Osteoblast (primary cell): Measurements from ENCODE around the gene C16orf96. TPM values are rescaled to one million over a fixed set of nuclear protein-coding genes. Genes with fewer than 3 reads are reported as not detected.

Experiments
- DNase-seq: peaks from one replicate; pipeline ENCODE4 v3.0.0; 2011; ENCODE audit warnings: low spot score, mixed read lengths; ENCODE audit not compliant: insufficient read length; ENCODE audit errors: missing footprints
- H2AFZ ChIP-seq: 2 replicates; pipeline ENCODE4 v1.6.0; 2011; ENCODE audit warnings: mild to moderate bottlenecking, low read length
- H3K27ac ChIP-seq: 2 replicates; pipeline ENCODE4 v1.5.1; 2011; ENCODE audit warnings: mild to moderate bottlenecking, low read depth, low read length, moderate library complexity
- H3K27me3 ChIP-seq: 2 replicates; pipeline ENCODE4 v1.6.0; 2012; ENCODE audit warnings: mild to moderate bottlenecking, control low read depth, inconsistent platforms, low read length, moderate library complexity; ENCODE audit not compliant: insufficient read depth
- H3K36me3 ChIP-seq: 2 replicates; pipeline ENCODE4 v1.5.1; 2011; ENCODE audit warnings: mild to moderate bottlenecking, low read length, control low read depth, moderate library complexity; ENCODE audit not compliant: insufficient read depth
- H3K4me1 ChIP-seq: 2 replicates; pipeline ENCODE4 v1.5.1; 2011; ENCODE audit warnings: mild to moderate bottlenecking, low read length, control low read depth, moderate library complexity; ENCODE audit not compliant: insufficient read depth
- H3K4me2 ChIP-seq: 2 replicates; pipeline ENCODE4 v1.6.0; 2011; ENCODE audit warnings: mild to moderate bottlenecking, low read length; ENCODE audit not compliant: insufficient read depth
- H3K4me3 ChIP-seq: fragments of 200-600 bp; sonication (generic); 3 replicates; pipeline ENCODE4 v1.5.1; 2012; ENCODE audit warnings: mild to moderate bottlenecking, low read length, inconsistent platforms; ENCODE audit not compliant: insufficient read depth
- H3K79me2 ChIP-seq: 2 replicates; pipeline ENCODE4 v1.6.0; 2012; ENCODE audit warnings: mild to moderate bottlenecking, low read length, control low read depth, inconsistent platforms; ENCODE audit not compliant: insufficient read depth
- H3K9me3 ChIP-seq: 2 replicates; pipeline ENCODE4 v1.5.1; 2011; ENCODE audit warnings: low read depth, low read length, control low read depth
- H4K20me1 ChIP-seq: 2 replicates; pipeline ENCODE4 v1.6.0; 2012; ENCODE audit warnings: mild to moderate bottlenecking, low read length, control low read depth; ENCODE audit not compliant: insufficient read depth
- CTCF ChIP-seq: IDR thresholded peaks from 2 replicates; pipeline ENCODE4 v1.5.1; 2011; ENCODE audit warnings: mild to moderate bottlenecking, low read depth, low read length, moderate library complexity; ENCODE audit errors: extremely low read depth
- total RNA-seq: library from RNA; depleted of rRNA; stranded (reverse); fragments of >200 nt; gene quantifications from 2 replicates; pipeline ENCODE4 v1.2.3, GENCODE V29; 2012

Gene C16orf96
- total RNA-seq, 1 donor: not detected

- no peaks in the 10 kb centered on the region for H3K4me1 ChIP-seq
- H3K79me2 ChIP-seq: no peaks in the 10 kb centered on the region
- no peaks in the 10 kb centered on the region for H3K9me3 ChIP-seq
- H3K4me2 ChIP-seq: no peak overlapping the region
- H3K36me3 ChIP-seq: no peaks in the 10 kb centered on the region
- no peak overlapping the region for H2AFZ ChIP-seq
- H4K20me1 ChIP-seq: peaks cover 2% of the 10 kb centered on the region
- H3K4me3 ChIP-seq: no peak overlapping the region
- no peak overlapping the region for H3K27ac ChIP-seq
- DNase-seq: peak; percentile 29
- peaks cover 20% of the 10 kb centered on the region for H3K27me3 ChIP-seq
- no peak for TF ChIP-seq CTCF
Measured at GRCh38 chr16:4597174-4597573, 41.0 kb downstream of the C16orf96 start.

- no peak overlapping the region for H3K27ac ChIP-seq
- no peak overlapping the region for H2AFZ ChIP-seq
- no peak for TF ChIP-seq CTCF
- H3K4me3 ChIP-seq: no peak overlapping the region
- H3K79me2 ChIP-seq: no peaks in the 10 kb centered on the region
- H3K36me3 ChIP-seq: no peaks in the 10 kb centered on the region
- peak; percentile 51 for DNase-seq
- no peaks in the 10 kb centered on the region for H3K4me1 ChIP-seq
- H3K27me3 ChIP-seq: peaks cover 22% of the 10 kb centered on the region
- peaks cover 2% of the 10 kb centered on the region for H4K20me1 ChIP-seq
- H3K4me2 ChIP-seq: no peak overlapping the region
- no peaks in the 10 kb centered on the region for H3K9me3 ChIP-seq
Measured at GRCh38 chr16:4599037-4599436, 42.9 kb downstream of the C16orf96 start.

- no peak for TF ChIP-seq CTCF
- H3K4me2 ChIP-seq: no peak overlapping the region
- no peak overlapping the region for H2AFZ ChIP-seq
- no peaks in the 10 kb centered on the region for H3K79me2 ChIP-seq
- H3K27me3 ChIP-seq: peaks cover 24% of the 10 kb centered on the region
- H4K20me1 ChIP-seq: peaks cover 4% of the 10 kb centered on the region
- H3K4me3 ChIP-seq: no peak overlapping the region
- no peak overlapping the region for H3K27ac ChIP-seq
- no peaks in the 10 kb centered on the region for H3K9me3 ChIP-seq
- H3K36me3 ChIP-seq: no peaks in the 10 kb centered on the region
- DNase-seq: peak; percentile 66
- H3K4me1 ChIP-seq: no peaks in the 10 kb centered on the region
Measured at GRCh38 chr16:4599545-4599944, 43.4 kb downstream of the C16orf96 start.

GRCh38 chr16:4601036-4601863, 45.1 kb downstream of the C16orf96 start:
- H4K20me1 ChIP-seq: peaks cover 6% of the 10 kb centered on the region
- no peaks in the 10 kb centered on the region for H3K4me1 ChIP-seq
- H3K4me2 ChIP-seq: peak overlapping the region; percentile 39
- H3K4me3 ChIP-seq: no peak overlapping the region
- no peak overlapping the region for H2AFZ ChIP-seq
- H3K27ac ChIP-seq: no peak overlapping the region
- DNase-seq: peak; percentile 86
- no peaks in the 10 kb centered on the region for H3K9me3 ChIP-seq
- H3K79me2 ChIP-seq: no peaks in the 10 kb centered on the region
- H3K27me3 ChIP-seq: peaks cover 28% of the 10 kb centered on the region
- H3K36me3 ChIP-seq: no peaks in the 10 kb centered on the region
- no peak for TF ChIP-seq CTCF
